Muscle of leg (tissue), 11 donors: Measurements from ENCODE around the gene TARBP1. TPM values are rescaled to one million over a fixed set of nuclear protein-coding genes. Genes with fewer than 3 reads are reported as not detected.

Experiments used
- DNase-seq: peaks from one replicate; pipeline ENCODE4 v3.0.0; 2013
- H3K27ac ChIP-seq: one replicate; pipeline ENCODE4 v1.5.1; 2013; ENCODE audit warnings: mild to moderate bottlenecking, low read length, control low read depth
- H3K27me3 ChIP-seq: one replicate; pipeline ENCODE4 v1.6.1; 2013; ENCODE audit warnings: low read length; ENCODE audit not compliant: control insufficient read depth, insufficient read depth
- H3K36me3 ChIP-seq: one replicate; pipeline ENCODE4 v1.6.1; 2013; ENCODE audit warnings: low read length; ENCODE audit not compliant: control insufficient read depth, insufficient read depth
- H3K4me1 ChIP-seq: one replicate; pipeline ENCODE4 v1.6.1; 2013; ENCODE audit warnings: low read length; ENCODE audit not compliant: control insufficient read depth, insufficient read depth
- H3K4me3 ChIP-seq: one replicate; pipeline ENCODE4 v1.5.1; 2013; ENCODE audit warnings: low read length, control low read depth
- H3K9me3 ChIP-seq: replicated peaks from 2 replicates; pipeline ENCODE4 v1.6.1; 2013; ENCODE audit warnings: low read depth, low read length; ENCODE audit not compliant: control insufficient read depth
- WGBS: methylation state at CpG from one replicate; pipeline ENCODE4 v1.1.5; 2013; ENCODE audit warnings: missing lambda C conversion rate; ENCODE audit not compliant: insufficient coverage; 5-methylcytosine and 5-hydroxymethylcytosine counted together
- polyA plus RNA-seq, 8 donors: library from polyadenylated mRNA; unstranded; fragments of 120-200 nt; gene quantifications; one replicate each; pipeline versions ENCODE4 v1.2.1 to v1.2.3, GENCODE V29; 2013; ENCODE audit warnings: inconsistent platforms in 1 of 8, low replicate concordance in 1 of 8; ENCODE audit not compliant: insufficient read length in 8 of 8, insufficient read depth in 1 of 8
- total RNA-seq: library from RNA; stranded (reverse); fragments of 120-200 nt; gene quantifications from one replicate; pipeline ENCODE4 v1.2.4, GENCODE V29; 2013

The TARBP1 gene
- total and polyA plus RNA-seq, 9 donors, result 14.6 to 48.3 (median 22.1) TPM

DNA sequence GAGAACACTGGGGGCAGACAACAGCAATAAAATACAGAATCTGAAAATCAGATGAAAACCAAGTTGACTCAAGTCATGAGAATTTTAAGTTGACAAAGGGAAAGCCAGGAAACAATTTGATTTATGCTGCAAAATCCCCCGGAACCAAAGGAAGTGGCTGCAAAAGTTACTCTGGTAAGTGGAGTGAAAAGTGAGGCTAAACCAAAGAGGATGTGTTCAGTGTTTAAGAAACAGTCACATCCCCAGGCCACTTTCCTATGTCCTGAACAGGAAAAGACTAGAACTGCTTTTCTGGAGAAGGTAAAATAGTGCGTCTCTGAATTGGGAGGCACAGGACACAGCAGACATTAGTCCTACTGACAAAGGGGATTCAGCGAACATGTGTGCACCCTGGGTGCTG, 5.9 kb downstream of the TARBP1 start:
- no peaks in the 10 kb centered on the region for H3K9me3 ChIP-seq
- H3K27ac ChIP-seq, result no peak overlapping the region
- no peaks in the 10 kb centered on the region for H3K36me3 ChIP-seq
- DNase-seq, result no peak
- peaks cover 3% of the 10 kb centered on the region for H3K4me1 ChIP-seq
- no peaks in the 10 kb centered on the region for H3K27me3 ChIP-seq
- whole genome bisulfite sequencing, result 59% methylated on average over 2 of the region's 3 CpGs
- no peak overlapping the region for H3K4me3 ChIP-seq

- Histone ChIP-seq H3K9me3 (no peaks in the 10 kb centered on the region), H3K4me3 (no peak overlapping the region), H3K27ac (no peak overlapping the region), H3K27me3 (no peaks in the 10 kb centered on the region), H3K4me1 (no peaks in the 10 kb centered on the region), H3K36me3 (peaks cover 3% of the 10 kb centered on the region)
- no peak for DNase-seq
These were observed 9.6 kb downstream of the TARBP1 start for GRCh38 chr1:234469376-234469775.

GRCh38 chr1:234468580-234468979, 10.4 kb downstream of the TARBP1 start:
- 100% methylated on average over 1 of the region's 1 CpG for WGBS
- H3K36me3 ChIP-seq, result peaks cover 3% of the 10 kb centered on the region
- H3K4me1 ChIP-seq, result no peaks in the 10 kb centered on the region

GRCh38 chr1:234467821-234468220, 11.2 kb downstream of the TARBP1 start:
- WGBS, result 92% methylated on average over 3 of the region's 6 CpGs
- DNase-seq, result no peak
- H3K4me1 ChIP-seq, result no peaks in the 10 kb centered on the region
- H3K27me3 ChIP-seq, result no peaks in the 10 kb centered on the region
- H3K9me3 ChIP-seq, result no peaks in the 10 kb centered on the region
- H3K27ac ChIP-seq, result no peak overlapping the region
- peaks cover 3% of the 10 kb centered on the region for H3K36me3 ChIP-seq
- H3K4me3 ChIP-seq, result no peak overlapping the region

More at GRCh38 chr1:234468580-234468979, 10.4 kb downstream of the TARBP1 start:
- H3K27me3 ChIP-seq, result no peaks in the 10 kb centered on the region
- DNase-seq, result no peak
- no peaks in the 10 kb centered on the region for H3K9me3 ChIP-seq
- H3K4me3 ChIP-seq, result no peak overlapping the region
- no peak overlapping the region for H3K27ac ChIP-seq

- no peaks in the 10 kb centered on the region for H3K27me3 ChIP-seq
- 20% methylated on average over 1 of the region's 6 CpGs for WGBS
- H3K36me3 ChIP-seq, result peaks cover 3% of the 10 kb centered on the region
- H3K9me3 ChIP-seq, result no peaks in the 10 kb centered on the region
- no peak for DNase-seq
- H3K4me1 ChIP-seq, result no peaks in the 10 kb centered on the region
- H3K27ac ChIP-seq, result no peak overlapping the region
- H3K4me3 ChIP-seq, result no peak overlapping the region
These were observed 12.0 kb downstream of the TARBP1 start for GRCh38 chr1:234466945-234467344.

- Histone ChIP-seq H3K36me3 (peaks cover 13% of the 10 kb centered on the region), H3K4me1 (no peaks in the 10 kb centered on the region), H3K9me3 (no peaks in the 10 kb centered on the region)
These were observed 15.2 kb downstream of the TARBP1 start for GRCh38 chr1:234463749-234464148.

GRCh38 chr1:234460652-234461051, 18.3 kb downstream of the TARBP1 start:
- 100% methylated on average over 1 of the region's 5 CpGs for WGBS
- H3K27ac ChIP-seq, result no peak overlapping the region
- DNase-seq, result no peak

More at GRCh38 chr1:234463749-234464148, 15.2 kb downstream of the TARBP1 start:
- Histone ChIP-seq H3K27me3 (no peaks in the 10 kb centered on the region), H3K4me3 (no peak overlapping the region), H3K27ac (no peak overlapping the region)
- DNase-seq, result no peak

DNA sequence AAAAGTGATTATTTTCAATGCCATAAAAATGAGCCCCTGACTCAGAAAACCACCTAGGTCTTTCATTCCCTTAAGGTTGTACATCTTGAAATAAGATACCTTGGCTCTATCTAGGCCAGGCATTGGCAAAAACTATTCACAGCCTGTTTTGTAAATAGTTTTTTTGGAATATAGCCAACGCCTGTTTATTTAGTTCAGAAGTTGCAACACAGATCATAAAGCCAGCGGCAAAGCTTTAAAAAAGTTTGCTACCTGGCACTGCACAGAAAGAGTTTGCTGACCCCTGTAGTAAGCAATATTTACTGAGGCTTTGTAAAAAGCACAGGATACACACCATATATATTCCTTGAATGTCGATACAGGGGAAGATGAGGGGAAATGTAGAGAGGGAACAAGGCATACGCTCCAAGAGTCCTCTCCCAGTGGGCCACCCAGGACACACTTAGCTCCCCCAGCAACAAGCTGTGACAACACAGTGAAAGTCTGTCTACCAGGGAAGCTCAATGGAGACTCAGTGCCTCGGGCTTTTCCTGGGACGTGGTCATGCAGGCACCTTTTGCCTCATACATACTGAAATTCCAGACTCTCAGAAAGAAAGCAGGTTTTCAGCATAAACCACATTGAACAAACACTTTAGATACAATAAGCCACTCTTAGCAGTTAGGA, 20.5 kb downstream of the TARBP1 start:
- DNase-seq, result no peak
- Histone ChIP-seq H3K4me3 (no peak overlapping the region), H3K4me1 (no peaks in the 10 kb centered on the region), H3K36me3 (peaks cover 21% of the 10 kb centered on the region), H3K9me3 (no peaks in the 10 kb centered on the region), H3K27me3 (no peaks in the 10 kb centered on the region), H3K27ac (no peak overlapping the region)
- 100% methylated on average over 2 of the region's 6 CpGs for WGBS

More at GRCh38 chr1:234460652-234461051, 18.3 kb downstream of the TARBP1 start:
- Histone ChIP-seq H3K4me1 (no peaks in the 10 kb centered on the region), H3K4me3 (no peak overlapping the region), H3K36me3 (peaks cover 14% of the 10 kb centered on the region), H3K27me3 (no peaks in the 10 kb centered on the region), H3K9me3 (no peaks in the 10 kb centered on the region)

DNA sequence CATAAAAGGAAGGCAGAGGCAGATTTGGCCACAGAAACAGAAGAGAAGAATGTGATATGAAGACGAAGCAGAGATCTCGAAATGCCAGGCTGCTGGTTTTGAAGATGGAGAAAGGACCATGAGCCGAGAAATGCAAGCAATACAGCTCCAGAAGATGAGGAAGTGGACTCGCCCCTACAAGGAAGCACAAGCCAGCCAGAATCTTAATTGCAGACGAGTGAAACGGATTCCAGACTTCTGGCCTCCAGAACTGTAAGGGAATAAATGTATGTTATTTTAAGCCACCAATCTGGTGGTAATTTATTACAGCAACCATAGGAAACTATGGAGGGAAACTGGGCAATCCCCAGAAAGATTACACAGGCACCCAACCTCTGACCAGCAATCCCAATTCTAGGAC, 24.1 kb downstream of the TARBP1 start:
- 91% methylated on average over 3 of the region's 6 CpGs for WGBS
- Histone ChIP-seq H3K27me3 (no peaks in the 10 kb centered on the region), H3K4me1 (no peaks in the 10 kb centered on the region), H3K4me3 (no peak overlapping the region), H3K27ac (no peak overlapping the region), H3K36me3 (peaks cover 17% of the 10 kb centered on the region), H3K9me3 (no peaks in the 10 kb centered on the region)
- DNase-seq, result no peak

GRCh38 chr1:234452406-234452965, 26.5 kb downstream of the TARBP1 start:
- WGBS, result no CpG with 5 or more reads among the region's 2 CpGs
- no peak for DNase-seq
- no peaks in the 10 kb centered on the region for H3K27me3 ChIP-seq
- no peak overlapping the region for H3K27ac ChIP-seq
- no peaks in the 10 kb centered on the region for H3K4me1 ChIP-seq
- H3K4me3 ChIP-seq, result no peak overlapping the region
- peaks cover 15% of the 10 kb centered on the region for H3K36me3 ChIP-seq
- no peaks in the 10 kb centered on the region for H3K9me3 ChIP-seq
